Neutrophil (primary cell): ENCODE results near the gene LYZL6.
"Not testable (repeated sequence)": the region's sequence is repeated elsewhere in the genome, so short reads cannot be mapped to it uniquely, and the experiment has no call there.

Experiments used
- H3K27ac ChIP-seq: fragments of 200-600 bp; sonication (generic); 2 replicates; pipeline ENCODE4 v1.5.1; 2016; ENCODE audit warnings: mild to moderate bottlenecking, moderate library complexity
- H3K27me3 ChIP-seq: fragments of 200-600 bp; sonication (generic); 2 replicates; pipeline ENCODE4 v1.6.0; 2016; ENCODE audit warnings: mild to moderate bottlenecking
- H3K36me3 ChIP-seq: fragments of 200-600 bp; sonication (generic); 2 replicates; pipeline ENCODE4 v1.5.1; 2017
- H3K4me1 ChIP-seq, 2 experiments: fragments of 200-600 bp in 1 of 2; sonication (generic) in 1 of 2; 1 replicate in 1 of 2; 2 replicates in 1 of 2; pipeline versions ENCODE4 v1.5.1 to v1.6.1; 2013 to 2016; ENCODE audit warnings: low read depth in 1 of 2, low read length in 1 of 2, mild to moderate bottlenecking in 1 of 2, moderate library complexity in 1 of 2; ENCODE audit not compliant: control insufficient read depth in 1 of 2, insufficient read depth in 1 of 2
- H3K4me3 ChIP-seq, 2 experiments: fragments of 200-600 bp in 1 of 2; sonication (generic) in 1 of 2; 1 replicate in 1 of 2; 2 replicates in 1 of 2; pipeline ENCODE4 v1.5.1; 2013 to 2016; ENCODE audit warnings: low read depth in 1 of 2, low read length in 1 of 2, mild to moderate bottlenecking in 1 of 2, moderate library complexity in 1 of 2
- H3K9me3 ChIP-seq: fragments of 200-600 bp; sonication (generic); 2 replicates; pipeline ENCODE4 v1.5.1; 2016
- TF ChIP-seq, protein P1 (sequence below): fragments of 200-600 bp; sonication (generic); IDR thresholded peaks from 2 replicates; pipeline ENCODE4 v1.5.1; 2016; ENCODE audit warnings: antibody characterized with exemption

The LYZL6 gene

DNA sequence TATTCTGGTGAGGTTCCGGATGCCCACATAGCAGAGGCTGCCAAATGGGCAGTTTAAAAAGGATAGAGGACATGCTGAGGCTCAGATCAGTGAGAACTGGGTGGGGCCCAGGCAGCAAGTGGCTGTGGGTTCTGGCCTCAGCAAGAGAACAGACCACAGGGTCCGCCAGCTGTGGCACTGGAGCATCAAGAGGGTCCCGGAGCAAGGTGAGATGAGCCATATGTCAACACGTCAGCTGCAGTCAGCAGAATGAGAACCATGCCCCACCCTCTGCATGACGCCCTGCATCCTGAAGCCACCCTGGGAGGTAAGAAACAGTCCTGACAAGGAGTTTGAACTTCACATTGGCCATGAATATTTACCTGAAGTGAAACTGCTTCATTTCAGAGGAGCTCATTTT, 43.2 kb downstream of the LYZL6 start:
- Histone ChIP-seq H3K9me3 (no peaks in the 10 kb centered on the region), H3K36me3 (no peaks in the 10 kb centered on the region), H3K4me3 (no peak overlapping the region), H3K27ac (no peak overlapping the region), H3K27me3 (no peaks in the 10 kb centered on the region), H3K4me1 (peaks cover 0 to 12% of the 10 kb centered on the region in 2 experiments)
- TF ChIP-seq, protein P1, sequence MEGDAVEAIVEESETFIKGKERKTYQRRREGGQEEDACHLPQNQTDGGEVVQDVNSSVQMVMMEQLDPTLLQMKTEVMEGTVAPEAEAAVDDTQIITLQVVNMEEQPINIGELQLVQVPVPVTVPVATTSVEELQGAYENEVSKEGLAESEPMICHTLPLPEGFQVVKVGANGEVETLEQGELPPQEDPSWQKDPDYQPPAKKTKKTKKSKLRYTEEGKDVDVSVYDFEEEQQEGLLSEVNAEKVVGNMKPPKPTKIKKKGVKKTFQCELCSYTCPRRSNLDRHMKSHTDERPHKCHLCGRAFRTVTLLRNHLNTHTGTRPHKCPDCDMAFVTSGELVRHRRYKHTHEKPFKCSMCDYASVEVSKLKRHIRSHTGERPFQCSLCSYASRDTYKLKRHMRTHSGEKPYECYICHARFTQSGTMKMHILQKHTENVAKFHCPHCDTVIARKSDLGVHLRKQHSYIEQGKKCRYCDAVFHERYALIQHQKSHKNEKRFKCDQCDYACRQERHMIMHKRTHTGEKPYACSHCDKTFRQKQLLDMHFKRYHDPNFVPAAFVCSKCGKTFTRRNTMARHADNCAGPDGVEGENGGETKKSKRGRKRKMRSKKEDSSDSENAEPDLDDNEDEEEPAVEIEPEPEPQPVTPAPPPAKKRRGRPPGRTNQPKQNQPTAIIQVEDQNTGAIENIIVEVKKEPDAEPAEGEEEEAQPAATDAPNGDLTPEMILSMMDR = no peak

DNA sequence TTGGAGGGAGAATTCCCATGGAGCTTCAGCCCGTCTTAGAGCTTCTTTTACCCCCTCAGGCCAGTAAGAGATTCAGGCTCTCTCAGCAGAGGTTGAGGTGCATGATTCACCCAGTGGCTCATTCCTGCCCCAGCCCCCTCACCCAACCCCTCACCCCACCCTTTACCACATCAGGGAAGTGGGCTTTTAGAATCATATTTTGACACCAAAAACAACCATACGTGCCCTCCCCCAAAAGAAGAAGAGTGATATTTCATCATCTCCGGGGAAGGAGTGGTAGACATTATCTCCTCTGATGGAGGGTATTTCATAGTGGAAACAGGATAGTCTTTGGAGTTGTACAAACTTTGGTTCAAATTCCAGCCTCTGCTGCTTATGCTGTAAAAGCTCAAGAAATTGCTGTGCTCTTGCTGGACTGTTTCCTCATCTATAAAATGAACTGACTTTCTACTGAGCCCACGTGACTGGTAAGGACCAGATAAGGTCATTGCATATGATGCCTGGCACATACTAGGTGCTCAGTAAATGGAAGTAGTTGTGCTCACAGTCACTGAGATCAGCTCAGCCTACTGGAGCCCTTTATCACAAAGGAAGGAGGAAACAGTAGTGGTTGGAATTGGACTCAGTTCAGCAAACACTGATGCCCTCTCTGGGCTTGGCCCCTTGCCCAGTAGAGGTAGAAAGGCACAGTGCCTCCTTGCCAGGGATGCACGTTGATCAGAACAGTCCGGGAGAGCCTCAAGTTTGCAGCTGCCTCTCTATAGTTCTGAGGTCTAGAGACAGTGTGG, 45.0 kb downstream of the LYZL6 start:
- TF ChIP-seq, protein P1 = no peak
- no peaks in the 10 kb centered on the region for H3K9me3 ChIP-seq
- H3K27ac ChIP-seq = no peak overlapping the region
- no peaks in the 10 kb centered on the region for H3K27me3 ChIP-seq
- H3K4me1 ChIP-seq = peaks cover 0 to 12% of the 10 kb centered on the region in 2 experiments
- no peak overlapping the region for H3K4me3 ChIP-seq
- no peaks in the 10 kb centered on the region for H3K36me3 ChIP-seq

DNA sequence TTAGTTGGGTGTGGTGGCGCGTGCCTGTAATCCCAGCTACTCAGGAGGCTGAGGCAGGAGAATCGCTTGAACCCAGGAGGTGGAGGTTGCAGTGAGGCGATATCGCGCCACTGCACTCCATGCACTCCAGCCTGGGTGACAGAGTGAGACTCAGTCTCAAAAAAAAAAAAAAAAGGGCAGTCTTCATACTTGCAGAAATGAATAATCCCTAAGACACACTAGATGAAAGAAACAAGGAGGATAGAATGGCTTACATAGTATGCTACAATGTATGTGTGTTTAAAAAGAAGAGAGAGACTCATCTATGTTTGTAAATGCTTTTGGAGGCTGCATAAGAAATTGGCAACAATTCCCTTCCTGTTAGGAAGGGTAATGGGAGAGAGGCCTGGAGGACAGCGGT, 45.7 kb downstream of the LYZL6 start:
- not testable (repeated sequence) for H3K27ac ChIP-seq

DNA sequence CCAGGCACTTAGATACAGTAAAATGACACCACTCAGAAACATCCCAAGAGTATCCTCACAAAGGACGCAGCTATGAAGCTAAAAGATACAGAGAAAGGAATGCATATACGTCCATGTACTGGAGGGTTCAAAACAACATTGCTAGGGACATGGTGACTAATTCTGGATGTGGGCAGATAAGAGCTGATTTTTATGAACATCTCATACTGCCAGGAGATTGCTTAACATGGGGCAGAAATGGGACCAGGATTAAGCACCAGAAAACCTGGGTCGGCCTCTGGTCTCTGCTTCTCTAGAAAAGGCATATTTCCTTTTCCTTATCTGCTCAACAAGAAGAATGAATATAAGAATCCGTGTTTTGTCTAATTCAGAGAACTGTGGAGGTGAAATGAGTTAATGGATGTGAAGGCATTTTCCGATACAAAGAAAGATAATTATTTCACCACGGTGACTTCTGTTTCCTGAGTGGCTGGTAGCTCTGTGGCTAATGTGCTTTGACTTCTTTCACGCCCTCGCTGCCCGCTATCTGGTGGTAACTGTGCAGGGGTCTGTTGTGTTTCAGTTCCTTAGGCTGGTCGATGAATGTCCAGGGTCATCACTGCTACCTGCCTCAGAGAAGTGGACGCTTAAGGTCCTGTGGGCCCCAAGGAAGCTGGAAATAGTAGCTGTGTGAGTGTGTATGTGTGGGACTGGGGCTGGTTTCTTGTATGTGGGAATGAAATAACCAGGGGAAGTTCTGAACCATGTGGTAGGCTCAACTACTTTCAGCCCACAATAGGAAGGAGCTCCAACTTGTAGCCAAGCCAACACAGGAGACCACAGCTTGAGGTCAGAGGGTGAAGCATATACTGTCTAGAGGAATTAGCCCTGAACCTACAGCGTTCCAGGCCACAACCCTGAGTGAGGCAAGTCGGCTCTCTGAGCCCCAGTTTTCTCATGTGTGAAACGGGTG, 47.6 kb downstream of the LYZL6 start:
- TF ChIP-seq, protein P1 = no peak
- no peak overlapping the region for H3K27ac ChIP-seq
- no peaks in the 10 kb centered on the region for H3K9me3 ChIP-seq
- no peaks in the 10 kb centered on the region for H3K27me3 ChIP-seq
- H3K36me3 ChIP-seq = no peaks in the 10 kb centered on the region
- H3K4me3 ChIP-seq = no peak overlapping the region
- H3K4me1 ChIP-seq = peaks cover 0 to 12% of the 10 kb centered on the region in 2 experiments

More for the DNA sequence above, 45.7 kb downstream of the LYZL6 start:
- not testable (repeated sequence) for H3K27me3 ChIP-seq, H3K36me3 ChIP-seq, H3K4me3 ChIP-seq, H3K9me3 ChIP-seq
- H3K4me1 ChIP-seq = peaks cover 0 to 12% of the 10 kb centered on the region in 2 experiments

DNA sequence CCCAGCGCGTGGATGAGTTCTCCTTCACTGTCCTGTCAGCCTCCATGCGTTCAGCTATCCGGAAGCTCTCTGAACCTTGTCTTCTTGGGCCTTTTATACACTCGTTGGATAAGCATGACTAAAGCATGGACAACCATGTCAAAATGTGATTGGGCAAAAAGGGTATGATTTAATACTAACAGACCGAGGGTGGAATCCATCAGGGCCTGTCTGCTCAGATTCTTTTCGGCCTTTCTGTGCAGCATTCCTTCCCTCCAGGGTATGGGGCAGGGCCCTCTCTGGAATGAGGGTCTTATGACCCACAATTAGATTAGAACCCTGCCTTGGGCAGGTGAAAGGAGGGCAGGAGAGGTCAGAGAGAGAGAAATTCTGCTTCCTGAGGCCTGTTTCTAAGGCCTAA, 49.3 kb downstream of the LYZL6 start:
- no peaks in the 10 kb centered on the region for H3K36me3 ChIP-seq
- TF ChIP-seq, protein P1 = no peak
- no peak overlapping the region for H3K27ac ChIP-seq
- no peaks in the 10 kb centered on the region for H3K27me3 ChIP-seq
- no peak overlapping the region for H3K4me3 ChIP-seq
- no peaks in the 10 kb centered on the region for H3K9me3 ChIP-seq
- H3K4me1 ChIP-seq = peaks cover 0 to 12% of the 10 kb centered on the region in 2 experiments

DNA sequence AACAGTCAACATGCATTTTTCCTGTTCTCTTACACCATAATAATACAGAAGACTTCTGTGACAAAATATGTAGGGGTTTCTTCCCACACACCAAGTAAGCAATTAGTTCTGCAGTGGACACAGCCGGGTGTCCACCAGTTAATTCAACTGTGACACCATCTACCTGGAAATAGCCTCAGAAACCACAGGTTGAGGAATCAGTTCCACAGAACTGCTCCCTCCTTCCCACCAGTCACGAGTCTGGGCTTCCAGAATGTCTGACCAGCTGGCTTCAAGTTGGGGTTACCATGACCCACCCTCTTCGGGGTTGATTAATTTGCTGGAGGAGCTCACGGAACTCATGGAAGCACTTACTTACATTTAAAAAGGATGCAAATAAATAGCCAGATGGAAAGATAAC, 49.8 kb downstream of the LYZL6 start:
- Histone ChIP-seq H3K36me3 (no peaks in the 10 kb centered on the region), H3K4me3 (no peak overlapping the region), H3K27me3 (no peaks in the 10 kb centered on the region), H3K9me3 (no peaks in the 10 kb centered on the region), H3K4me1 (peaks cover 0 to 12% of the 10 kb centered on the region in 2 experiments), H3K27ac (no peak overlapping the region)
- TF ChIP-seq, protein P1 = no peak
